Measurements from ENCODE around the gene ZSWIM5.
A peak's percentile ranks its signal among the peaks of the same experiment; 100 is the strongest.
"Not testable (repeated sequence)": the region's sequence is repeated elsewhere in the genome, so short reads cannot be mapped to it uniquely, and the experiment has no call there.

ZSWIM5 gene

DNA sequence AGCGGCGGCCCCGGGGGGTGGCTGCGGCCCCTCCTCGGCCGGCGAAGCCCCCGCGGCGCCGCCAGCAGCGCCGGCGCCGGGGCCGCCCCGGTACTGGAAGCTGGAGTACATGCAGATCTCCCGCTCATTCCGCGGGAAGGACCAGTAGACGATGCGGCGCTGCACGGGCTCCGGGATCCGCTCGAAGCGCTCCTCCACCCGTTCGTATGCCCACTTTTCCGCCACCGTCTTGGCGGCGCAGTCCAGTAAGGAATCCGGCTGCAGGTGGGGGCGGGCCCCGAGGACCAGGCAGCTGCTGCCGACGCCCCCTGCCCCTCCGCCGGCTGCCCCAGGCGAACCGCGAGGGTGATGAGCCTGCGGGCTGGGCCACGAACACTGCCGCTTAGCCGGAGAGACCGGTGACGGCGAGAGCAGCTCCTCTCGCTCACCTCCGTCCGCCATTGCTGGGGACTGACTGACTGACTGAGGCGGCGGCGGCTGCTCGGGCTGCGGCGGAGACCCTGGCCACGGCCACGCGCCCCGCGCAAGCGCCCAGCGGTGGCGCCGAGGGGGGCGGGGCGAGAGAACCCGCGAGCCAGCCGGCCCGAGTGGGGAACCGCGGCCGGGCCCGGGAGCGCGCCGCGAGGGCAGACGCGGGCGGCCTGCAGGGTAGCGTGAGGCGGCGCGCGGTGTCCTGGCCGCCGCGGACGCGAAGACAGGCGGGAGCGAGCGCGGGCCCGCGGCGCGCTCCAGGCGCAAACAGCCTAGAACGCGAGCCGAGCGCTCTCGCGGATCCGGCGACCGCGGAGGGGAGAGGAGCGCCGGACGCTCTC is at the start of gene ZSWIM5:
TSS of gene ZSWIM5 (minus strand) at position 696 of the 812 bp plus-strand sequence. CDS start at position 441, 255 bp downstream.
- peak; percentile 40 to 50 for DNase-seq (ENCODE audit: low read depth in 2 of 2)

GRCh38 chr1:45254490-45254889 is 48.1 kb upstream of the ZSWIM5 start:
- no peak for DNase-seq (ENCODE audit: low read depth in 2 of 2)

DNA sequence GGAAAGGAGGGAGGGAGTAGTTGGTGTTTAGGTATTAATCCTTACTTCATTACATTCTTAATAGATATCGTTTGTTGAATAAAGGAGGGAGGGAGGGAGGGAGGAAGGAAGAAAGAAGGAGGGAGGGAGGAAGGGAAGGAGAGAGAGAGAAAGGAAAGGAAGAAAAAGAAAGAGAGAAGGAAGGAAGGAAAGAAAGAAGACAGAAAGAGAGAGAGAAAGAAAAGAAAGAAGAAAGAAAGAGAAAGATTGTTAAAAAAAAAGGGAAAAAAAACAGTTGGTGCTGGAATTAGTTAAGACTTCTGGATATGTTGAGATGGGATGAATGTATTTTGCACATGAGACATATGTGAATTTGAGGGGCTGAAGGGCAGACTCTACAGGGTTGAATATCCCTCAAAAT is 44.1 kb upstream of the ZSWIM5 start:
- DNase-seq (ENCODE audit: low read depth in 2 of 2) = no peak

GRCh38 chr1:45248004-45248403 is 41.6 kb upstream of the ZSWIM5 start:
- not testable (repeated sequence) for DNase-seq (ENCODE audit: low read depth in 2 of 2)

DNA sequence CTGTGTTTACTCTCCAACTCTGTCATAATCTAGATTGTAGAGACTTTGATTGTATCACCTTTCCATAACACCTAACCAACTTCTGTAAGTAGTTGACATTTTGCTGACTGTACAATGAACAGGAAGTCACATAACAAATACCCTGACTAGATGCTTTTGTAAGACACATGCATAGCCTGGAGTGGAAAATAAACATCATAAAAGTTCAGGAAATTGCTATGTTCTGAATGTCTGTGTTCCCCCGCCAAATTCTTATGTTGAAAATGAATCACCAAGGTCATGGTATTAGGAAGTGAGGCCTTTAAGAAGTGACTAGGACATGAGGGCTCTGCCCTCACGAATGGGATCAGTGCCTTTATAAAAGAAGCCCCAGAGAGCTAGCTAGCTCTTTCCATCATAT is 40.4 kb upstream of the ZSWIM5 start:
- no peak for DNase-seq (ENCODE audit: low read depth in 2 of 2)

DNA sequence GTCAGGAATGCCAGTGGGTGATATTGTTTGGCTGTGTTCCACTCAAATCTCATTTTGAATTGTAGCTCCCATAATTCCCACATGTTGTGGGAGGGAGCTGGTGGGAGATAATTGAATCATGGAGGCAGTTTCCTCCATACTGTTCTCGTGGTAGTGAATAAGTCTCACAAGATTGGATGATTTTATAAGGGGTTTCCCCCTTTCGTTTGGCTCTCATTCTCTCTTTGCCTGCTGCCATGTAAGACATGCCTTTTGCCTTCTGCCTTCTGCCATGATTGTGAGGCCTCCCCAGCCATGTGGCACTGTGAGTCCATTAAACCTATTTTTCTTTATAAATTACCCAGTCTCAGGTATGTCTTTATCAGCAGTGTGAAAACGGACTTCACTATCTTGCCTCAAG is 40.0 kb upstream of the ZSWIM5 start:
- not testable (repeated sequence) for DNase-seq (ENCODE audit: low read depth in 2 of 2)

GRCh38 chr1:45244660-45245059 is 38.3 kb upstream of the ZSWIM5 start:
- DNase-seq (ENCODE audit: low read depth in 2 of 2) = no peak

DNA sequence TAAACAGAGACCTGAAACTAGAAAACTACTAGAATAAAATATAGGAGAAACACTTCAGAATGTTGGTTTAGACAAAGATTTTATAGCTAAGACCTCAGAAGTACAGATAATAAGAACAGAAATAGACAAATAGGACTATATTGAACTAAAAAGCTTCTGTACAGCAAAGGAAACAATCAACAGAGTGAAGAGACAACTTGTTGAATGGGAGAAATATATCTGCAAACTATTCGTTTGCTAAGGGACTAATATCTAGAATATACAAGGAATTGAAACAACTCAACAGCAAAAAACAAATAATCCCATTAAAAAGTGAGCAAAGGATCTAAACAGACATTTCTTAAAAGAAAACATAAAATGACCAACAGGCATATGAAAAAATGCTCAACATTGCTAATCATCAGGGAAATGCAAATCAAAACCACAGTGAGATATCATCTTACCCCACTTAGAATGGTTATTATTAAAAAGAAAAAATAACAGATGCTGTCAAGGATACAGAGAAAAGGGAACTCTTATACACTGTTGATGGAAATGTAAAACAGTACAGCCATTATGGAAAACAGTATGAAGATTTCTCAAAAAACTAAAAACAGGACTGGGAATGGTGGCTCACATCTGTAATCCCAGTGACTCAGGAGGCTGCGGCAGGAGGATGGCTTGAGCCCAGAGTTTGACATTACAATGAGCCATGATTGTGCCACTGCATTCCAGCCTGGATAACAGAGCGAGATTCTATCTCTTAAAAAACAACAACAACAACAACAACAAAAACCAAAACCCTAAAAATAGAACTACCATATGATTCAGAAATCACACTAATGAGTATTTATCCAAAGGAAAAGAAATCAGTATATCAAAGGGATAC is 37.3 kb upstream of the ZSWIM5 start:
- DNase-seq (ENCODE audit: low read depth in 2 of 2) = no peak

- DNase-seq (ENCODE audit: low read depth in 2 of 2) = no peak
Observed at GRCh38 chr1:45238846-45239245, 32.4 kb upstream of the ZSWIM5 start.

- no peak for DNase-seq (ENCODE audit: low read depth in 2 of 2)
Observed at GRCh38 chr1:45236136-45236535, 29.7 kb upstream of the ZSWIM5 start.

DNA sequence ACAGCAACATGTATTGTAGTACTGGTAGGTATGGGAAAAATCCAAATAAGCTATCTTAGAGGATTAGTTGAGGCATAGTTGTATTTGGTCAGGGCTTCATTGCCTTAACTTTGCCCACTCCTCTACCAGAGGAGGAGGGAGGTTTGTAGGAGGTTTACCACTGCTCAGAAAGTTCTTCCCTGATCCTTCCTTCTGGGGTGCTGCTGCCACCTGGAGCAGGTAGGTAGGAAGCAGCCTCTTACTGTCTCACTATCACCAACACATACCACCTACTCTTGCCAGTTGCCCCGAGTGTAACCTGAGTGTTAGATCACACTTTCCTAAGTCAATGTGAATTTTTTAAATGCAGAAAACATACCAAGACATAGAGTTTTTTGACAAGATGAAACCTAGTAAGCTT is 24.1 kb upstream of the ZSWIM5 start:
- DNase-seq (ENCODE audit: low read depth in 2 of 2) = no peak

- no peak for DNase-seq (ENCODE audit: low read depth in 2 of 2)
Observed at GRCh38 chr1:45225598-45225997, 19.2 kb upstream of the ZSWIM5 start.

GRCh38 chr1:45223710-45224109 is 17.3 kb upstream of the ZSWIM5 start:
- not testable (repeated sequence) for DNase-seq (ENCODE audit: low read depth in 2 of 2)

DNA sequence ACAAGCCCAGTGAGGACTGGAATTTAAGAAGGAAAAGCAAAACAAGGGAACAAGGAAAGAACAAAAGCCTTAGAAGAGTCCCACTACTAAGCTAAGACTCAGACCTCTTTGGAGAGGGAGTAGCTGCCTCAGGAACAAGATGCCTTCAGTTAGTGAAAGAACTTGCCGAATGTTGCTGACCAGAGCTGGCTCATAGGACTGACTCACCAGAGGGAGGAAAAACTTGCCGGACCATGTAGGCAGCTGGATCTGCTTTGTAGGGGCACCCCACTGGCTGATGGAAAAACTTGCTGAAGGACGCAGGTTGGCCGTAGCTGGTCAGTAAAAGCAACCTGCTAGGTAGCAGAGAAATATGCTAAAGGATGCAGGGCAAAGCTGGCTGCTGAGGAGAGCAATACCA is 15.3 kb upstream of the ZSWIM5 start:
- DNase-seq (ENCODE audit: low read depth in 2 of 2) = no peak

- no peak for DNase-seq (ENCODE audit: low read depth in 2 of 2)
Observed at GRCh38 chr1:45216861-45217260, 10.5 kb upstream of the ZSWIM5 start.

DNA sequence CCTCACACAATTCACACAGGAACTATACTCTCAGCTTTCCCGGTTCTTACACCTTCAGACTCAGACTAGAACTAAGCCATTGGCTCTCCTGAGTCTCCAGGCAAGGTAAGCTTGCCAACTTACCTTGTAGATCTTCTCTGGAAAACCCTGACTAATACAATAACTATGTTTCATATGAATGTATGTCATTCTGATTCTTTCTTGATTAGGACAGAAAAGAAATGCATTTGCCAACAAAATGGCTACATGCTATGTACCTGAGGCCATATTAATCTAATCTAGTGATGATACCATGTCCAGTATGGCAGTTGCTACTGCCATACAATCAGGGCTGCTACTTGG is 9.8 kb upstream of the ZSWIM5 start:
- DNase-seq (ENCODE audit: low read depth in 2 of 2) = no peak

DNA sequence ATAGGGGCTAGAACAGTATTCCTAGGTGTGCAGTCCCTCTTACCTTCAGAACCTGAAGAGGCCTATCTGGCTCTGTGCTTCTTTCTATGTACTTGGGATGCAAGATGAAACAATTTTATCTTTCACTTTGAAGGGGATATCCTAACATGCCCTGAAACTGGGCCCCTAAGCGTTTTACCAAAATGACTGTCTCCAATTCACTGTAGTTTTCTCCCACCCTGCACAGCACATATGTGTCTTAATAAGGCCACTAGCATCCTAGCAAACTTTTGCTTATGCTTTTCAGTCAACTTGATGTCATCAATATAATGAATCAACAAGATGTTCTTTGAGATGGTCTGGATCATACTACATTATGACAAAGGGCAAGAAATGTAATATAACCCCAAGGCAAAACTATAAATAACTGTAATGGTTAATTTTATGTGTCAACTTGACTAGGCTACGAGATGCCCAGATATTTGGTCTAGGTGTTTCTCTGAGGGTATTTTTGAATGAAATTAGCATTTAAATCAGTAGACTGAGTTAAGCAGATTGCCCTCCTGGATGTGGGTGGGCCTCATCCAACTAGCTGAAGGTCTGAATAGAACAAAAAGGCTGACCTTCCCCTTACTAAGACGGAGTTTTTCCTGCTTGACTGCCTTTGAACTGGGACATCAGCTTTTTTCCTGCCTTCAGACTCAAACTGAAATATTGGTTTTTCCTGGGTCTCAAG is 9.2 kb upstream of the ZSWIM5 start:
- DNase-seq (ENCODE audit: low read depth in 2 of 2) = no peak

DNA sequence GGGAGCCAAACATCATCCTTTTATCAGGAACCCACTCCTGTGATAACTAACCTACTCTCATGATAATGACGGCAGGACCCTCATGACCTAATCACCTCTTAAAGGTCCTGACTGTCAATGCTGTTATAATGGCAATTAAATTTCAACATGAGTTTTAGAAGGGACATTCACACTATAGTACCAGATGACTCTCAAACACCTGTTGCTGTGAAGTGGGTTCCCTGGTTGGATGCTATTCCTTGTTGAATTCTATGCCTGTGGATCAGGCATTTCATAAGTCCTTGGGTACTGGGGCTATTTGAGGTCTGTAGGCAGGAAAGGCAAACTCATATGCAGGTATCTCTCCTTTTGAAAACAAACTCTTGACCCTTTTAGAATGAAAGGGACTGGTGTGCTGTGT is 7.5 kb upstream of the ZSWIM5 start:
- DNase-seq (ENCODE audit: low read depth in 2 of 2) = no peak

DNA sequence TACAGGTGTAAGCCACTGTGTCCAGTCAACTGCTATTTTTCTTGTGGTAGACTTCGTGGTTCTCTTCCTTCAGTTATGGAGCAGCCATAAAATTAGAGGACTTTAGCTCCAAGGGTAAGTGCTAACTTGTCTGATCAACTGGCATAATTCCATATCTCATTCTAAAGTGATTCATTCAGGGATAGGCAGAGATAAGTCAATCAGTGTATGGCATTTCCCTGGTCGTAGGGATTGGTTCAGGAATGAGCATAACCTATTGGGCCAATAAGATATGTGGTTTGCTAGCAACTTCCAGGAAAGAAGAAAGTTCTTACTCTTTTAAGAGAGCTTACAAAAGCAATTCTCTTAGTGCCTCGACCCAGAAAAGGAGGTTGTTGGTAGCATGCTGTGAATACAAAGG is 4.7 kb upstream of the ZSWIM5 start:
- DNase-seq (ENCODE audit: low read depth in 2 of 2) = no peak

DNA sequence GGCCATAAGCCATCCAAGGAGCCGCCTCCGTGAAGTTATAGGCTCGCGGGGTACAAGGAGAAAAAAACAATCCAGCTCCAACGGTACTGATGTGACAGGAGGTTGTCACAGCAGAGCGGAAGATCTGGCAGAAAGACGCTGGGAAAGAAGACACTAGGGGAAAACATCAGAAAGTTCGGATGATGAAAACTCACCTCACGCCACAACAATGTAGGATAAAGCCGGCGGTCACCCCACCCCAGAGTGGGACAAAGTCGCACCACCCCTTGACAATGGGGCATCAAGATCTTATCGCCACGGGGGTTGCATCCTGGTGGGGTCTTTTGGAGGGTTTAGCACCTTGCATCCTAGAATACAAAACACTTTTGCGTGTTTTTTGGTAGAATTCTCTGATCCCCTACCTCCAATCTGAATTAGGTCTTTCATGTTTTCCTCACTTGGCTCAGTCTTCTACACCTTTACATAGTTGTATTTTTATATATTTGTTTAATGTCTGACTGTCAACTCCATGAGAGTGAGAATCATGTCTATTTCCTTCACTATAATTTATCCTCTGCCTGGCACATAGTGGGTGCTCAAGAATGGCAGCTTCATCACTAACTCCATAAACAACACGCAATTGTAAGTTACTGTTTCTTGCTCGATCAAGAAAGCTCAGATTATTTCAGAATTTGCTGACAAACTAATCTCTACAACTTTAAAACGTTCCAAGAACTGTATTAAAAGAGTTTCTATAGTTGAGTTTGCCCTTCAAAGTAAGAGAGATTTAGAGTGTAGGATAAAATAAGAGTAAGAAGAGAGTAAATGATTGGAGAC is 611 bp upstream of the ZSWIM5 start:
- DNase-seq (ENCODE audit: low read depth in 2 of 2) = no peak

All from stimulated activated CD8-positive, alpha-beta memory T cell treated with anti-CD3 and anti-CD28 coated beads, Interleukin-15, amount 100 ng/mL, for 48 hours (primary cell).